ENCODE data around the gene PCDH9. TPM values are rescaled to one million over a fixed set of nuclear protein-coding genes. Genes with fewer than 3 reads are reported as not detected.

The PCDH9 gene
- total and polyA plus RNA-seq, 5 experiments from 2014 or later: 0.04 to 1.7 (median 0.35) TPM

DNA sequence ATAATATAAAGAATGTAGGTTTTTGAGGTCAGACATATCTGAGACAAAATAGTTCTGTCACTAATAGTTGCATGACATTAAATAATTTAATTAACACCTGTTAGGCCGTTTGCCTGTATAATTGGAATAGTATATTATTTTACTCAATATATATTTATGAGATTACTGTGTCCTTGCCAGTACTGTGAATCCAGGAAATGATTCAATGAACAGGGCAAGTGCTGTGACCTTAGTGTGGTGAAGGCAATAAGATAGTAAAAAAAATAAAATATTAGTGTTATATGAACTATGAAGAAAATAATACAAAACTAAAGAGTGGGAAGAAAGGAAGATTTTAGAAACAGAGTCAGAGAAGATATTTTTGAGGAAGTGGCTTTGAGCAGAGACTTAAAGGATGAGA is 403.7 kb downstream of the PCDH9 start:
- Mint-ChIP-seq H3K4me3 (no peak overlapping the region), H3K27ac (no peak overlapping the region), H3K36me3 (no peaks in the 10 kb centered on the region), H3K9me3 (peaks cover 0 to 2% (median 0%) of the 10 kb centered on the region in 9 donors), H3K4me1 (peaks cover 0 to 5% (median 0%) of the 10 kb centered on the region in 4 donors), H3K27me3 (no peaks in the 10 kb centered on the region)
- POLR2A ChIA-PET: no interaction called here
- no peak for ATAC-seq
- DNase-seq: no peak

DNA sequence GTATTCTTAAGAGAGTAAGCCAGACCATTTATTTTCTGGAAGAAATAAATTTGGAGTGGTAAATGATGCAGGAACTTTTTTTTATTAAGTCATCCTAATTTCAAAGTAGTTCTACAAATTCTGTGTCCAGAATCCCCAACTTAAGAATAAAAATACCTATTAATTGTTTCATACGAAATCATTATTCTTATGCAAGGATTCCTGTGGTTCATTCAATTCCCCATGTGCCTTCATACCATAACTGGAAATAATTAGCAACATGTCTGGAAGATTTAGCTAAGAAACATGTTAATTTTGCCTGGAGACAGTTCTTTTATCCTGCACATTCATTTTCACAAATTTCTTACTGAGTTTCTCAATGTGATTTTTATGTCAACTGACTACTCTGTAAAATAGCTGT is 408.6 kb downstream of the PCDH9 start:
- Mint-ChIP-seq H3K9me3 (peaks cover 0 to 5% (median 0%) of the 10 kb centered on the region in 9 donors), H3K27me3 (no peaks in the 10 kb centered on the region), H3K4me3 (no peak overlapping the region), H3K27ac (no peak overlapping the region), H3K4me1 (no peaks in the 10 kb centered on the region), H3K36me3 (no peaks in the 10 kb centered on the region)
- no peak for DNase-seq
- POLR2A ChIA-PET: no interaction called here
- no peak for ATAC-seq

GRCh38 chr13:66811455-66811854 is 418.7 kb downstream of the PCDH9 start:
- no peak for ATAC-seq
- POLR2A ChIA-PET: no interaction called here

GRCh38 chr13:66809485-66809884 is 420.7 kb downstream of the PCDH9 start:
- Mint-ChIP-seq H3K36me3 (no peaks in the 10 kb centered on the region), H3K4me1 (no peaks in the 10 kb centered on the region), H3K27ac (no peak overlapping the region), H3K27me3 (no peaks in the 10 kb centered on the region), H3K4me3 (no peak overlapping the region), H3K9me3 (peaks cover 0 to 18% (median 5%) of the 10 kb centered on the region in 9 donors)
- ATAC-seq (no peak), DNase-seq (no peak)
- POLR2A ChIA-PET: no interaction called here

More at GRCh38 chr13:66811455-66811854, 418.7 kb downstream of the PCDH9 start:
- no peaks in the 10 kb centered on the region for H3K27me3 Mint-ChIP-seq
- no peak overlapping the region for H3K4me3 Mint-ChIP-seq
- no peak for DNase-seq
- no peak overlapping the region for H3K27ac Mint-ChIP-seq
- no peaks in the 10 kb centered on the region for H3K36me3 Mint-ChIP-seq
- H3K9me3 Mint-ChIP-seq: peaks cover 0 to 18% (median 5%) of the 10 kb centered on the region in 9 donors
- H3K4me1 Mint-ChIP-seq: no peaks in the 10 kb centered on the region

DNA sequence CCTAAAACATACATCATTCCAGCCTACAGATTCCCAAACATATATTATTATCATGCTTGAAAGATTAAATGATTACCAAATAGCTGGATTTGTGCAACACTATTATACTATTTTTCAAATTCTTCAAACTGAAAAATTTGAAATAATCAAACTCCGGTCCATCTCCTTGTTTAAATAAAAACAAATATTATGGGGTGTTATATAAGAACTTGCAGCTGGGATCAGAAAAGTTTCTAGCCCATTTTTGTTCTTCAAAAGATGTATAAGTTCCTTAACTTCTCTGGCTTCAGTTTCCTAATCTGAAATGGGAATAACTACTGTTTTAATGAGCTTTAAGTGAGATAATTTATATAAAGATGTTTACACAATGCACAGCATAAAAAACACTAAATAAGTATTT is 422.9 kb downstream of the PCDH9 start:
- Mint-ChIP-seq H3K27me3 (no peaks in the 10 kb centered on the region), H3K9me3 (peaks cover 0 to 11% (median 3%) of the 10 kb centered on the region in 9 donors), H3K27ac (no peak overlapping the region), H3K36me3 (no peaks in the 10 kb centered on the region), H3K4me1 (no peaks in the 10 kb centered on the region), H3K4me3 (no peak overlapping the region)
- POLR2A ChIA-PET: no interaction called here
- ATAC-seq (no peak), DNase-seq (no peak)

- DNase-seq (no peak), ATAC-seq (no peak)
- POLR2A ChIA-PET: no interaction called here
- Mint-ChIP-seq H3K4me3 (no peak overlapping the region), H3K9me3 (no peaks in the 10 kb centered on the region), H3K27me3 (no peaks in the 10 kb centered on the region), H3K36me3 (no peaks in the 10 kb centered on the region), H3K4me1 (no peaks in the 10 kb centered on the region), H3K27ac (no peak overlapping the region)
Observed at GRCh38 chr13:66805657-66806056, 424.5 kb downstream of the PCDH9 start.

DNA sequence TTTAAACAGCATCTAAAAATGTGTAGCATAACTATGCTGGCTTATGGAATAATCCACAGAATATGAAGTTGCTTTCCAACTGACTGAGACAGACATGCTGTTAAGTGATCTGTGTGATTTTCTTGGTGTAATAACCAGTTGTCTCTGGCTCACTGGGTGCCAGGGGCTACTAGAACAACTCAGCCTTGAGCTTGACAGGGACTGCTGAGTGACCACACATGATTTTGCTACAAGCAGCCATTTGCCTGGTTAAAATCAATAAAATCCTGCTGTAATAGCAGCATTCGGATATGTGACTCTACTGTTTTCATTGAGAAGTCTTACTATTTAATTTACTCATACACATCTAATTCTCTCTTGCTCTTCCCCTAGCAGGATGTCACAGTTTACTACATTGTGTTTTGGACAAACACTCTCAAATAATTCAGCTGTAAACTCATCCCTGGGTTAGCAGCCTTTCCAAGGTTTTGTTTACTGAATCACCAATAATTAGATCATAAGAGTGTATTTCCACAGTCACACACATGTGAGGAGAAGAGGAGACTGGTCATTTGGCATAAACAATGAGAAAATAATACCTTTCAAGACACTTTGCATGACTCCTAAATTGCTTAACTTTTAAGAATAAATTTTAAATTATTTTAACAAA is 426.2 kb downstream of the PCDH9 start:
- POLR2A ChIA-PET: no interaction called here
- no peak for DNase-seq
- Mint-ChIP-seq H3K27me3 (no peaks in the 10 kb centered on the region), H3K9me3 (no peaks in the 10 kb centered on the region), H3K36me3 (no peaks in the 10 kb centered on the region), H3K4me1 (no peaks in the 10 kb centered on the region), H3K4me3 (no peak overlapping the region), H3K27ac (no peak overlapping the region)
- ATAC-seq: no peak

DNA sequence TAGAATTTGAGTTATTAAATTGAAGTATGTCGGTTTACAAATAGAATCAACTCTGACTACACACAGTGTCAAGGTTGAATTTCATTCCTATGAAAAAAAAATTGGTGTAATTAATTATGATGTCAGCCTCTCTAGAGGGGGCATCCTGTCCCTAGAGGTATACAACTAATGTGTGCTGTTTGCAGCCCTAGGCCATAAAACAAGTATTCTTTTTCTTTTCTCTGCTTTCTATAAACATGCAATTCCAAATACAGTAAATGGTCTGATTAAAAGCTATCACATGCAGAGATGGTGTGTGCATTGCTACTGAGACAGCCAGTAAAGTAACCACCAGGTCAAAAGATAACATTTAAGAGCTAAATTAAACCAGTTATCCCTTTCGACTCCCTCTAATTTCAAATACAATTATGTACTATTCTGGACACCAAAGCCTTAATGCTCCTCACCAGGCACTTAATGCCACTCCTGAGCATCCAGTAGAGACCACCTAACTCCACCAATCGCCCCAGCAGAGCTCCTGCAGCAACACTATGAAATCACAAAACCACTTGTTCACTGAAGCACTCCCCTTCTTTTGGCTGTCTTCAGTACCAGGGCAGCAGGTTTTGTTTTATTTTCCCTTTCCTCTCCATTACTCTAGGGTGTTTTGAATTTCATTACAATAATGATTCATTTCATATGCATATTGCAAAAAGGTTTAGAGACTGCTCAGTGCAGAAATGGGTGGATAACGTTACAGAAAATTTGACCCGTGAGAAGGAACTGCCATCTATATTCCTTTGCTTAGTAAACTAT is 426.9 kb downstream of the PCDH9 start:
- Mint-ChIP-seq H3K9me3 (no peaks in the 10 kb centered on the region), H3K4me1 (no peaks in the 10 kb centered on the region), H3K27ac (no peak overlapping the region), H3K27me3 (no peaks in the 10 kb centered on the region), H3K4me3 (no peak overlapping the region), H3K36me3 (no peaks in the 10 kb centered on the region)
- POLR2A ChIA-PET: no interaction called here
- no peak for ATAC-seq
- DNase-seq: no peak

- POLR2A ChIA-PET: no interaction called here
- Mint-ChIP-seq H3K4me1 (peaks cover 0 to 4% (median 0%) of the 10 kb centered on the region in 4 donors), H3K27ac (no peak overlapping the region), H3K9me3 (no peaks in the 10 kb centered on the region), H3K27me3 (no peaks in the 10 kb centered on the region), H3K4me3 (no peak overlapping the region), H3K36me3 (no peaks in the 10 kb centered on the region)
- ATAC-seq (no peak), DNase-seq (no peak)
Observed at GRCh38 chr13:66795636-66796035, 434.5 kb downstream of the PCDH9 start.

DNA sequence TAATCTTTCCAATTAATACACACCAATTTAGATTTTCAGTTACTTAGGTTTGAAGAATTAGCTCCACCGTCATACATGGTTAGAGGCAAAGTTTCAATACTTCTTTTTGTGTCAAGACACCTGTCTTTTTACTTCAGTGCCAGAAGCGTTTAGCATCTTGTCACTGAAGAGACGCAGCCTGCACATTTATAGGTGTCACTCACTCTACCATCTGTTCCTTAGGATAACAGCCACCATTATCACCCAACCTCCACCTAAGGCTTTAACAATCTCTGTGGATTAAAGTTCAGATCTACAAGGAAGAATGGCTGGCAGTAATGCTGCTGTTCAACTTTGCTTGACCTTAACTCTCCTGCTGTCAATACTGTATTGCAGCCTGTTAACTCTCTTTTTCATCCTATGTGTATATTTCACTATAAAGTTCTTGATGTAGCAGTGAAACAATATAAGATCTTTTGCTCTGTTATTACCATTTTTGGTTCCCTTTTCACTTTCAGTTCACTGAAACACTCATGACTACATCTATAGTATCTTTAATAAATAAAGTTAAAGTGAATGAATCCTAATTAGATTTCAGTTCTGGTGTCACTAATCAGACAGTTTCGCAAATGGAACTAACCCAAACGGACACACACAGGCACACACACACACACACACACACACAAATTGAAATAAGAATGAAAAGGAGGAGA is 435.6 kb downstream of the PCDH9 start:
- DNase-seq (no peak), ATAC-seq (no peak)
- H3K4me1 Mint-ChIP-seq: peaks cover 0 to 4% (median 0%) of the 10 kb centered on the region in 4 donors
- H3K4me3 Mint-ChIP-seq: peak overlapping the region in 1 of 10 donors; percentile 40
- POLR2A ChIA-PET: no interaction called here
- H3K36me3 Mint-ChIP-seq: no peaks in the 10 kb centered on the region
- peak overlapping the region in 1 of 10 donors; percentile 64 for H3K27ac Mint-ChIP-seq
- H3K9me3 Mint-ChIP-seq: no peaks in the 10 kb centered on the region
- no peaks in the 10 kb centered on the region for H3K27me3 Mint-ChIP-seq

DNA sequence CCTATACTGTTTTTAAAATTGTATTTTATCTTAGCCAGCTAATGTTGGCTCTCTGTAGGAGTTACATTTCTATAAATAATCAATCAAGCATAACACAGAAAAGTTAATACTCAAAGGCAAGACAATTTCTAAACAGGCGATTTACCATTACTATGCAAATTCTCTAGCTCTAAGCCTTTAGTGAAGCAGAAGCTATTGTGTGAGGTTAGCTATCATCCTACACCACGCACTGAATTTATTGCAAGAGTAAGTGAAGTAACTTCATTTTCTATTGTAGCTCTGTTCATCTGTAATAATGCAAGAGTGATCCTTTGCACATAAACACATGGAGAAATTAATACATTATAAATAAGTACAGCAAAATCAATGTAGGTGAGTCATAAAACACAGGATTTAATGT is 439.3 kb downstream of the PCDH9 start:
- no peak for DNase-seq
- H3K4me3 Mint-ChIP-seq: no peak overlapping the region
- H3K9me3 Mint-ChIP-seq: peaks cover 0 to 4% (median 0%) of the 10 kb centered on the region in 9 donors
- no peaks in the 10 kb centered on the region for H3K27me3 Mint-ChIP-seq
- H3K4me1 Mint-ChIP-seq: peaks cover 0 to 4% (median 0%) of the 10 kb centered on the region in 4 donors
- H3K36me3 Mint-ChIP-seq: no peaks in the 10 kb centered on the region
- no peak overlapping the region for H3K27ac Mint-ChIP-seq
- no peak for ATAC-seq
- POLR2A ChIA-PET: no interaction called here

DNA sequence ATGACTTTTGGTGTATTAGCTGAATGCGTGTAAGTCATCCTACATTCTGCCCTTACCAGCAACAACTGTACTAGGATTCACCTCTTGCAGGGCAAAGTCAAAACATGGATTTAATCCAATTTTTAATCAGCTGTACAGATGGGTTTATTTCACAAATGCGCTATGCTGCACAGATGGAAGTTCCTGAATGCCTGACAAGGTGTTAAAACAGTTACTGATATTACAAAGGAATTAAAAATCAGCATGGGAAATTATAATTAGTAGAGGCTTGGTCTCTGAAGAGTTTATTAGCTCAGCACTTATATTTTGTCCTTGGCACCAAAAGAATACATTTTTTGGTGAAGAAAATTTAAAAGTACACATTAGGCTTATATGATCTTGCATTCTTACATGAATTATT is 448.9 kb downstream of the PCDH9 start:
- Mint-ChIP-seq H3K4me1 (no peaks in the 10 kb centered on the region), H3K36me3 (no peaks in the 10 kb centered on the region), H3K27me3 (no peaks in the 10 kb centered on the region), H3K27ac (no peak overlapping the region), H3K4me3 (no peak overlapping the region), H3K9me3 (peaks cover 0 to 6% (median 0%) of the 10 kb centered on the region in 9 donors)
- no peak for DNase-seq
- POLR2A ChIA-PET: no interaction called here
- no peak for ATAC-seq

DNA sequence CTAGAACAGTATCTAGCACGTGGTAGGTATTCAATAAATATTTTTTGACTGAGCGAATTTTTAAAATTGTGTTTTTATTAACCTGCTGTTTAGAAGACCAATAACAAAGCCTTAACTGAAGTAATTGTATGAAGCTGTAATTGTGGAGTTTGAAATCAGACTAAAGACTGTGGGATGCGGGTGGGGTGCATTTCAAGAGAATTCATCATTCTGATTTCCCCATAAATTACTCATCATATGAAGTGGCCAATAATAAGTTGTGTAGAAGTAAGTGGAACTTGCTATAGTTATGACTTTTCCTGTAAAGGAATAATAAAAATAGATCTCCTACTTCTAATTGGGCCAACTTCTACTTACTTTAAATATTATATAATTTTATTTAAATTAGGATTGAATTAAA is 449.3 kb downstream of the PCDH9 start:
- Mint-ChIP-seq H3K9me3 (peaks cover 0 to 6% (median 0%) of the 10 kb centered on the region in 9 donors), H3K27ac (no peak overlapping the region), H3K4me3 (no peak overlapping the region), H3K27me3 (no peaks in the 10 kb centered on the region), H3K36me3 (no peaks in the 10 kb centered on the region), H3K4me1 (no peaks in the 10 kb centered on the region)
- POLR2A ChIA-PET: no interaction called here
- no peak for ATAC-seq
- no peak for DNase-seq

Measured in naive thymus-derived CD8-positive, alpha-beta T cell (primary cell).